Jurkat, Clone E6-1 (cell line): Measurements from ENCODE around the gene SORCS3.

Source experiments
- DNase-seq: peaks from one replicate; pipeline ENCODE4 v3.0.0-alpha.2; 2011; ENCODE audit warnings: low read depth, low spot score
- H3K4me3 ChIP-seq: 2 replicates; pipeline ENCODE4 v1.5.1; 2011; ENCODE audit warnings: mild to moderate bottlenecking, low read length, control low read depth, moderate library complexity

Gene SORCS3

GRCh38 chr10:104750291-104750690, 109.2 kb downstream of the SORCS3 start:
- DNase-seq = no peak

GRCh38 chr10:104762793-104763192, 121.7 kb downstream of the SORCS3 start:
- H3K4me3 ChIP-seq = no peak overlapping the region
- peak; percentile 1 for DNase-seq

More at GRCh38 chr10:104750291-104750690, 109.2 kb downstream of the SORCS3 start:
- H3K4me3 ChIP-seq = no peak overlapping the region

- no peak overlapping the region for H3K4me3 ChIP-seq
- no peak for DNase-seq
Measured at GRCh38 chr10:104766341-104766740, 125.3 kb downstream of the SORCS3 start.

GRCh38 chr10:104767282-104767681, 126.2 kb downstream of the SORCS3 start:
- DNase-seq = no peak
- H3K4me3 ChIP-seq = no peak overlapping the region

- DNase-seq = peak; percentile 1
Measured at GRCh38 chr10:104767745-104768144, 126.7 kb downstream of the SORCS3 start.

GRCh38 chr10:104773105-104773504, 132.0 kb downstream of the SORCS3 start:
- no peak overlapping the region for H3K4me3 ChIP-seq
- DNase-seq = no peak

More at GRCh38 chr10:104767745-104768144, 126.7 kb downstream of the SORCS3 start:
- H3K4me3 ChIP-seq = no peak overlapping the region

- DNase-seq = no peak
- H3K4me3 ChIP-seq = no peak overlapping the region
Measured at GRCh38 chr10:104774234-104774633, 133.1 kb downstream of the SORCS3 start.

- DNase-seq = no peak
Measured at GRCh38 chr10:104777086-104777799, 136.2 kb downstream of the SORCS3 start.

GRCh38 chr10:104778371-104778770, 137.3 kb downstream of the SORCS3 start:
- no peak overlapping the region for H3K4me3 ChIP-seq
- DNase-seq = no peak

More at GRCh38 chr10:104777086-104777799, 136.2 kb downstream of the SORCS3 start:
- H3K4me3 ChIP-seq = no peak overlapping the region

- DNase-seq = no peak
- H3K4me3 ChIP-seq = no peak overlapping the region
Measured at GRCh38 chr10:104779701-104780100, 138.6 kb downstream of the SORCS3 start.

- no peak overlapping the region for H3K4me3 ChIP-seq
- no peak for DNase-seq
Measured at GRCh38 chr10:104780165-104780564, 139.1 kb downstream of the SORCS3 start.

GRCh38 chr10:104780946-104781595, 140.0 kb downstream of the SORCS3 start:
- no peak for DNase-seq
- H3K4me3 ChIP-seq = no peak overlapping the region

- no peak overlapping the region for H3K4me3 ChIP-seq
- no peak for DNase-seq
Measured at GRCh38 chr10:104784452-104784851, 143.4 kb downstream of the SORCS3 start.

- H3K4me3 ChIP-seq = no peak overlapping the region
Measured at GRCh38 chr10:104791471-104791870, 150.4 kb downstream of the SORCS3 start.

GRCh38 chr10:104795411-104795810, 154.3 kb downstream of the SORCS3 start:
- no peak for DNase-seq
- H3K4me3 ChIP-seq = no peak overlapping the region

More at GRCh38 chr10:104791471-104791870, 150.4 kb downstream of the SORCS3 start:
- no peak for DNase-seq

- DNase-seq = no peak
- H3K4me3 ChIP-seq = no peak overlapping the region
Measured at GRCh38 chr10:104796823-104797222, 155.7 kb downstream of the SORCS3 start.

GRCh38 chr10:104802941-104803340, 161.9 kb downstream of the SORCS3 start:
- DNase-seq = no peak
- no peak overlapping the region for H3K4me3 ChIP-seq

GRCh38 chr10:104804880-104805279, 163.8 kb downstream of the SORCS3 start:
- no peak overlapping the region for H3K4me3 ChIP-seq
- no peak for DNase-seq

- no peak for DNase-seq
- H3K4me3 ChIP-seq = no peak overlapping the region
Measured at GRCh38 chr10:104806801-104807200, 165.7 kb downstream of the SORCS3 start.

GRCh38 chr10:104807581-104808310, 166.7 kb downstream of the SORCS3 start:
- no peak for DNase-seq
- no peak overlapping the region for H3K4me3 ChIP-seq
